Colonic mucosa (tissue), 4 donors: ENCODE data around the gene MALAT1. TPM values are rescaled to one million over a fixed set of nuclear protein-coding genes. Genes with fewer than 3 reads are reported as not detected.
"Not testable (repeated sequence)": the region's sequence is repeated elsewhere in the genome, so short reads cannot be mapped to it uniquely, and the experiment has no call there.

Experiments used
- DNase-seq: peaks from one replicate; pipeline ENCODE4 v3.0.0-alpha.2; 2020
- H3K27ac ChIP-seq: fragments of 200-600 bp; one replicate; pipeline ENCODE4 v1.8.0; 2021
- H3K27me3 ChIP-seq: fragments of 200-600 bp; one replicate; pipeline ENCODE4 v1.8.0; 2021
- H3K36me3 ChIP-seq: fragments of 200-600 bp; one replicate; pipeline ENCODE4 v1.8.0; 2021
- H3K4me1 ChIP-seq: fragments of 200-600 bp; one replicate; pipeline ENCODE4 v1.8.0; 2021; ENCODE audit warnings: mild to moderate bottlenecking
- H3K4me3 ChIP-seq: fragments of 200-600 bp; one replicate; pipeline ENCODE4 v1.8.0; 2021
- H3K9ac ChIP-seq, 2 donors: one replicate each; pipeline ENCODE4 v1.7.0; 2013; ENCODE audit warnings: control low read depth in 2 of 2, low read depth in 2 of 2, low read length in 2 of 2
- H3K9me3 ChIP-seq: fragments of 200-600 bp; one replicate; pipeline ENCODE4 v1.8.0; 2021
- CTCF ChIP-seq: fragments of 200-600 bp; IDR thresholded peaks from one replicate; pipeline ENCODE4 v1.8.0; 2022; ENCODE audit warnings: antibody characterized with exemption, mild to moderate bottlenecking
- intact Hi-C: fragments of 100-400 bp; cut with DNase I; formaldehyde crosslinking; loops from one replicate; pipeline ENCODE4 v1.14.1; 2022
- total RNA-seq, 2 donors: library from RNA; stranded (reverse); fragmentation: NEBNext Ultra II Directional in 1 of 2; extraction: Animal tissue kit (Norgen Biotek cat#: 25700) in 1 of 2; gene quantifications; one replicate each; pipeline ENCODE4 v1.2.1, GENCODE V29; 2021
- donor health status: healthy.
- donor health status: DM: no; HTN: no; CAD: no.
- donor health status: DM: no; HTN: no; CAD: no.

Gene MALAT1
- total RNA-seq, 2 donors from 2014 or later = 4,716 to 6,071 TPM

- no peaks in the 10 kb centered on the region for H3K9me3 ChIP-seq
- no peaks in the 10 kb centered on the region for H3K36me3 ChIP-seq
- no peaks in the 10 kb centered on the region for H3K27me3 ChIP-seq
- intact Hi-C loops = loop anchor here (5.0 kb wide), 1 partner anchor 36 kb away; no protein-coding TSS in a partner anchor
- H3K4me1 ChIP-seq = peaks cover 8% of the 10 kb centered on the region
- TF ChIP-seq CTCF = peak; percentile 57
- peak; percentile 76 for DNase-seq
- H3K9ac ChIP-seq = peak overlapping the region; percentile 40 to 93
- peak overlapping the region; percentile 24 for H3K4me3 ChIP-seq
- peak overlapping the region; percentile 93 for H3K27ac ChIP-seq
These were observed 27.4 kb upstream of the MALAT1 start for GRCh38 chr11:65471447-65471891.

GRCh38 chr11:65472588-65473277 lies 26.1 kb upstream of the MALAT1 start:
- intact Hi-C loops = loop anchor here (5.0 kb wide), 1 partner anchor 35 kb away; no protein-coding TSS in a partner anchor
- not testable (repeated sequence) for DNase-seq, H3K4me3 ChIP-seq, H3K27me3 ChIP-seq, H3K36me3 ChIP-seq, H3K9me3 ChIP-seq
- Histone ChIP-seq H3K27ac (peak overlapping the region; percentile 93), H3K9ac (peak overlapping the region in 1 of 2 donors; percentile 93), H3K4me1 (peaks cover 10% of the 10 kb centered on the region)

GRCh38 chr11:65473278-65473860 lies 25.5 kb upstream of the MALAT1 start:
- H3K4me1 ChIP-seq = peaks cover 10% of the 10 kb centered on the region
- DNase-seq = no peak
- intact Hi-C loops = loop anchor here (5.0 kb wide), 1 partner anchor 34 kb away; no protein-coding TSS in a partner anchor
- no peaks in the 10 kb centered on the region for H3K9me3 ChIP-seq
- H3K4me3 ChIP-seq = no peak overlapping the region
- no peaks in the 10 kb centered on the region for H3K36me3 ChIP-seq
- H3K27me3 ChIP-seq = no peaks in the 10 kb centered on the region
- no peak overlapping the region for H3K9ac ChIP-seq
- TF ChIP-seq CTCF = no peak
- H3K27ac ChIP-seq = peak overlapping the region; percentile 93

GRCh38 chr11:65474864-65475263 lies 24.0 kb upstream of the MALAT1 start:
- peaks cover 14% of the 10 kb centered on the region for H3K4me1 ChIP-seq
- H3K9ac ChIP-seq = peak overlapping the region in 1 of 2 donors; percentile 43
- no peak for TF ChIP-seq CTCF
- H3K27ac ChIP-seq = peak overlapping the region; percentile 69
- no peaks in the 10 kb centered on the region for H3K27me3 ChIP-seq
- no peak overlapping the region for H3K4me3 ChIP-seq
- H3K9me3 ChIP-seq = no peaks in the 10 kb centered on the region
- no peaks in the 10 kb centered on the region for H3K36me3 ChIP-seq
- DNase-seq = peak; percentile 57
- intact Hi-C loops = loop anchor here (5.0 kb wide), 1 partner anchor 32 kb away; no protein-coding TSS in a partner anchor

- DNase-seq = peak; percentile 83
- intact Hi-C loops = loop anchor here (2.0 kb wide), 1 partner anchor 20 kb away; no protein-coding TSS in a partner anchor
These were observed 22.2 kb upstream of the MALAT1 start for GRCh38 chr11:65476632-65477148.

More at GRCh38 chr11:65476632-65477148, 22.2 kb upstream of the MALAT1 start:
- TF ChIP-seq CTCF = no peak
- no peaks in the 10 kb centered on the region for H3K27me3 ChIP-seq
- peak overlapping the region; percentile 98 for H3K27ac ChIP-seq
- no peaks in the 10 kb centered on the region for H3K36me3 ChIP-seq
- peak overlapping the region; percentile 60 for H3K4me3 ChIP-seq
- no peaks in the 10 kb centered on the region for H3K9me3 ChIP-seq
- peak overlapping the region; percentile 91 to 99 for H3K9ac ChIP-seq
- peaks cover 13% of the 10 kb centered on the region for H3K4me1 ChIP-seq
